ENCODE results near the gene SLC15A5. TPM values are rescaled to one million over a fixed set of nuclear protein-coding genes. Genes with fewer than 3 reads are reported as not detected.

SLC15A5 gene
- total RNA-seq, 4 donors from 2014 or later, result not detected

GRCh38 chr12:16299403-16299802 is 21.9 kb upstream of the SLC15A5 start:
- no peaks in the 10 kb centered on the region for H3K27me3 ChIP-seq
- TF ChIP-seq, protein P1, sequence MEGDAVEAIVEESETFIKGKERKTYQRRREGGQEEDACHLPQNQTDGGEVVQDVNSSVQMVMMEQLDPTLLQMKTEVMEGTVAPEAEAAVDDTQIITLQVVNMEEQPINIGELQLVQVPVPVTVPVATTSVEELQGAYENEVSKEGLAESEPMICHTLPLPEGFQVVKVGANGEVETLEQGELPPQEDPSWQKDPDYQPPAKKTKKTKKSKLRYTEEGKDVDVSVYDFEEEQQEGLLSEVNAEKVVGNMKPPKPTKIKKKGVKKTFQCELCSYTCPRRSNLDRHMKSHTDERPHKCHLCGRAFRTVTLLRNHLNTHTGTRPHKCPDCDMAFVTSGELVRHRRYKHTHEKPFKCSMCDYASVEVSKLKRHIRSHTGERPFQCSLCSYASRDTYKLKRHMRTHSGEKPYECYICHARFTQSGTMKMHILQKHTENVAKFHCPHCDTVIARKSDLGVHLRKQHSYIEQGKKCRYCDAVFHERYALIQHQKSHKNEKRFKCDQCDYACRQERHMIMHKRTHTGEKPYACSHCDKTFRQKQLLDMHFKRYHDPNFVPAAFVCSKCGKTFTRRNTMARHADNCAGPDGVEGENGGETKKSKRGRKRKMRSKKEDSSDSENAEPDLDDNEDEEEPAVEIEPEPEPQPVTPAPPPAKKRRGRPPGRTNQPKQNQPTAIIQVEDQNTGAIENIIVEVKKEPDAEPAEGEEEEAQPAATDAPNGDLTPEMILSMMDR (IDR thresholded peaks at IDR 0.05), result no peak
- TF ChIP-seq POLR2A (IDR thresholded peaks at IDR 0.05), result no peak
- no peak overlapping the region for H3K27ac ChIP-seq
- no peak for DNase-seq
- H3K4me3 ChIP-seq, result no peak overlapping the region
- no peaks in the 10 kb centered on the region for H3K36me3 ChIP-seq
- no peaks in the 10 kb centered on the region for H3K4me1 ChIP-seq
- no peaks in the 10 kb centered on the region for H3K9me3 ChIP-seq

GRCh38 chr12:16297521-16297920 is 20.0 kb upstream of the SLC15A5 start:
- H3K27ac ChIP-seq, result no peak overlapping the region
- DNase-seq, result no peak
- no peaks in the 10 kb centered on the region for H3K27me3 ChIP-seq
- H3K4me3 ChIP-seq, result no peak overlapping the region
- H3K9me3 ChIP-seq, result no peaks in the 10 kb centered on the region
- no peaks in the 10 kb centered on the region for H3K4me1 ChIP-seq
- no peaks in the 10 kb centered on the region for H3K36me3 ChIP-seq
- no peak for TF ChIP-seq POLR2A (IDR thresholded peaks at IDR 0.05)
- TF ChIP-seq, protein P1 (IDR thresholded peaks at IDR 0.05), result no peak

GRCh38 chr12:16294376-16294956 is 17.0 kb upstream of the SLC15A5 start:
- no peak for DNase-seq
- H3K36me3 ChIP-seq, result no peaks in the 10 kb centered on the region
- H3K4me3 ChIP-seq, result no peak overlapping the region
- H3K27me3 ChIP-seq, result no peaks in the 10 kb centered on the region
- H3K9me3 ChIP-seq, result no peaks in the 10 kb centered on the region
- no peak overlapping the region for H3K27ac ChIP-seq
- H3K4me1 ChIP-seq, result no peaks in the 10 kb centered on the region
- TF ChIP-seq POLR2A (IDR thresholded peaks at IDR 0.05), result no peak
- TF ChIP-seq, protein P1 (IDR thresholded peaks at IDR 0.05), result no peak

GRCh38 chr12:16291032-16291431 is 13.5 kb upstream of the SLC15A5 start:
- no peaks in the 10 kb centered on the region for H3K4me1 ChIP-seq
- TF ChIP-seq POLR2A (IDR thresholded peaks at IDR 0.05), result no peak
- TF ChIP-seq, protein P1 (IDR thresholded peaks at IDR 0.05), result no peak
- H3K27me3 ChIP-seq, result no peaks in the 10 kb centered on the region
- DNase-seq, result no peak
- H3K36me3 ChIP-seq, result no peaks in the 10 kb centered on the region
- H3K4me3 ChIP-seq, result no peak overlapping the region
- H3K27ac ChIP-seq, result no peak overlapping the region
- H3K9me3 ChIP-seq, result no peaks in the 10 kb centered on the region

- no peaks in the 10 kb centered on the region for H3K9me3 ChIP-seq
- no peaks in the 10 kb centered on the region for H3K36me3 ChIP-seq
- no peak overlapping the region for H3K27ac ChIP-seq
- no peaks in the 10 kb centered on the region for H3K4me1 ChIP-seq
- H3K27me3 ChIP-seq, result no peaks in the 10 kb centered on the region
- DNase-seq, result no peak
- TF ChIP-seq POLR2A (IDR thresholded peaks at IDR 0.05), result no peak
- TF ChIP-seq, protein P1 (IDR thresholded peaks at IDR 0.05), result no peak
- H3K4me3 ChIP-seq, result no peak overlapping the region
Measured at GRCh38 chr12:16285586-16285985, 8.1 kb upstream of the SLC15A5 start.

DNA sequence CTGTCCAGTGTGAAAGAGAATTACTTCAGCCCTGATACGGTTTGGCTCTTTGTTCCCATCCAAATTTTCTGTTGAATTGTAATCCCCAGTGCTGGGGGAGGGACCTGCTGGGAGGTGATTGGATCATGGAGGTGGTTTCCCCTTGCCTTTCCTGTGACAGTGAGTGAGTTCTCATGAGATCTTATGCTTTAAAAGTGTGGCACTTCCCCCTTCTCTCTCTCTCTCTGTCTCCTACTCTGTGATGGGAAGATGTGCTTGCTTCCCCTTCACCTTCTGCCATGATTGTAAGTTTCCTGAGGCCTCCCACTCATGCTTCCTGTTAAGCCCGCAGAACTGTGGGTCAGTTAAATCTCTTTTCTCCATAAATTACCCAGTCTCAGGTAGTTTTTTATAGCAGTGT is 5.5 kb upstream of the SLC15A5 start:
- no peak for DNase-seq

More for the DNA sequence above, 5.5 kb upstream of the SLC15A5 start:
- no peak overlapping the region for H3K4me3 ChIP-seq
- H3K4me1 ChIP-seq, result no peaks in the 10 kb centered on the region
- H3K36me3 ChIP-seq, result no peaks in the 10 kb centered on the region
- TF ChIP-seq, protein P1 (IDR thresholded peaks at IDR 0.05), result no peak
- no peak for TF ChIP-seq POLR2A (IDR thresholded peaks at IDR 0.05)
- no peak overlapping the region for H3K27ac ChIP-seq
- no peaks in the 10 kb centered on the region for H3K9me3 ChIP-seq
- H3K27me3 ChIP-seq, result no peaks in the 10 kb centered on the region

All from Peyer's patch (tissue), 4 donors.